ENCODE results near the gene ARHGEF4. TPM values are rescaled to one million over a fixed set of nuclear protein-coding genes. Genes with fewer than 3 reads are reported as not detected.

The ARHGEF4 gene
- total RNA-seq, 1 donor from 2014 or later, result 4.8 TPM

GRCh38 chr2:131036269-131036668 lies 199.6 kb downstream of the ARHGEF4 start:
- Histone ChIP-seq H3K27ac (ENCODE audit: low read depth, low read length) (no peak overlapping the region), H4K20me1 (ENCODE audit: insufficient read depth, low read length) (peaks cover 20% of the 10 kb centered on the region), H3K4me2 (ENCODE audit: low read length) (no peak overlapping the region), H3K9me3 (ENCODE audit: insufficient read depth, low read depth, low read length) (no peaks in the 10 kb centered on the region), H3K4me3 (ENCODE audit: insufficient read depth, low read depth, low read length) (no peak overlapping the region), H3K9ac (ENCODE audit: low read length) (no peak overlapping the region), H3K36me3 (ENCODE audit: insufficient read depth, low read length) (no peaks in the 10 kb centered on the region), H2AFZ (ENCODE audit: low read depth, low read length) (no peak overlapping the region), H3K79me2 (ENCODE audit: insufficient read depth, low read length) (no peaks in the 10 kb centered on the region), H3K4me1 (ENCODE audit: insufficient read depth, low read length) (no peaks in the 10 kb centered on the region), H3K27me3 (ENCODE audit: insufficient read depth, low read length) (peaks cover 15% of the 10 kb centered on the region)
- H3K36me3 Mint-ChIP-seq (ENCODE audit: low read depth, unreplicated experiment), result peaks cover 2% of the 10 kb centered on the region
- H3K4me1 Mint-ChIP-seq (ENCODE audit: low read depth, unreplicated experiment), result peaks cover 4% of the 10 kb centered on the region
- TF ChIP-seq CTCF (IDR thresholded peaks at IDR 0.05; ENCODE audit: insufficient read depth, low read depth, low read length) (no peak), EZH2 (IDR thresholded peaks at IDR 0.05; ENCODE audit: insufficient read depth, low read length) (no peak)
- H3K9me3 Mint-ChIP-seq (ENCODE audit: unreplicated experiment), result no peaks in the 10 kb centered on the region
- H3K4me3 Mint-ChIP-seq (ENCODE audit: unreplicated experiment), result peak overlapping the region; percentile 69
- FAIRE-seq, result no peak
- peaks cover 45% of the 10 kb centered on the region for H3K27me3 Mint-ChIP-seq (ENCODE audit: low read depth, unreplicated experiment)
- DNase-seq (ENCODE audit: low read depth), result no peak
- H3K27ac Mint-ChIP-seq (ENCODE audit: unreplicated experiment), result no peak overlapping the region

GRCh38 chr2:131036696-131037397 lies 200.1 kb downstream of the ARHGEF4 start:
- Histone ChIP-seq H2AFZ (ENCODE audit: low read depth, low read length) (no peak overlapping the region), H3K27me3 (ENCODE audit: insufficient read depth, low read length) (peaks cover 13% of the 10 kb centered on the region), H3K4me2 (ENCODE audit: low read length) (no peak overlapping the region), H3K27ac (ENCODE audit: low read depth, low read length) (no peak overlapping the region), H3K4me3 (ENCODE audit: insufficient read depth, low read depth, low read length) (no peak overlapping the region), H3K9ac (ENCODE audit: low read length) (no peak overlapping the region), H3K9me3 (ENCODE audit: insufficient read depth, low read depth, low read length) (no peaks in the 10 kb centered on the region), H3K79me2 (ENCODE audit: insufficient read depth, low read length) (no peaks in the 10 kb centered on the region), H3K4me1 (ENCODE audit: insufficient read depth, low read length) (no peaks in the 10 kb centered on the region), H3K36me3 (ENCODE audit: insufficient read depth, low read length) (no peaks in the 10 kb centered on the region), H4K20me1 (ENCODE audit: insufficient read depth, low read length) (peaks cover 24% of the 10 kb centered on the region)
- Mint-ChIP-seq H3K36me3 (ENCODE audit: low read depth, unreplicated experiment) (peaks cover 2% of the 10 kb centered on the region), H3K9me3 (ENCODE audit: unreplicated experiment) (no peaks in the 10 kb centered on the region), H3K4me1 (ENCODE audit: low read depth, unreplicated experiment) (peaks cover 5% of the 10 kb centered on the region), H3K27ac (ENCODE audit: unreplicated experiment) (no peak overlapping the region), H3K4me3 (ENCODE audit: unreplicated experiment) (no peak overlapping the region), H3K27me3 (ENCODE audit: low read depth, unreplicated experiment) (peaks cover 42% of the 10 kb centered on the region)
- FAIRE-seq (no peak), DNase-seq (ENCODE audit: low read depth) (no peak)
- TF ChIP-seq CTCF (IDR thresholded peaks at IDR 0.05; ENCODE audit: insufficient read depth, low read depth, low read length), result no peak
- no peak for TF ChIP-seq EZH2 (IDR thresholded peaks at IDR 0.05; ENCODE audit: insufficient read depth, low read length)

Measured in astrocyte (in vitro differentiated cells and primary cell).